G401 (cell line): Measurements from ENCODE around the gene PIP5K1B. TPM values are rescaled to one million over a fixed set of nuclear protein-coding genes. Genes with fewer than 3 reads are reported as not detected.
"Not testable (repeated sequence)": the region's sequence is repeated elsewhere in the genome, so short reads cannot be mapped to it uniquely, and the experiment has no call there.

Experiments used
- DNase-seq: peaks from one replicate; pipeline ENCODE4 v3.0.0-alpha.2; 2015; ENCODE audit warnings: low spot score
- in situ Hi-C: cut with HindIII; loops from 2 replicates; pipeline ENCODE4 v1.10.0; 2016; ENCODE audit warnings: low sequenced_read_pairs, mixed read lengths
- total RNA-seq: library from RNA; depleted of rRNA; stranded (reverse); fragments of >200 nt; shearing (Covaris generic); gene quantifications from 2 replicates; pipeline ENCODE4 v1.2.3, GENCODE V29; 2014

PIP5K1B gene
- total RNA-seq, 1 experiment from 2014 or later = not detected

GRCh38 chr9:69020301-69021145 is 315.5 kb downstream of the PIP5K1B start:
- no peak for DNase-seq
- in situ Hi-C loops = no loop called here

- DNase-seq = peak; percentile 81
Observed at GRCh38 chr9:69023650-69024049, 318.6 kb downstream of the PIP5K1B start.

GRCh38 chr9:69027355-69028097 is 322.5 kb downstream of the PIP5K1B start:
- in situ Hi-C loops = no loop called here
- DNase-seq = peak; percentile 87

More at GRCh38 chr9:69023650-69024049, 318.6 kb downstream of the PIP5K1B start:
- in situ Hi-C loops = no loop called here

- in situ Hi-C loops = no loop called here
- DNase-seq = no peak
Observed at GRCh38 chr9:69028754-69029153, 323.7 kb downstream of the PIP5K1B start.

GRCh38 chr9:69029535-69029934 is 324.5 kb downstream of the PIP5K1B start:
- in situ Hi-C loops = no loop called here
- no peak for DNase-seq

- in situ Hi-C loops = no loop called here
- no peak for DNase-seq
Observed at GRCh38 chr9:69030851-69031645, 326.0 kb downstream of the PIP5K1B start.

GRCh38 chr9:69034071-69034470 is 329.0 kb downstream of the PIP5K1B start:
- DNase-seq = no peak
- in situ Hi-C loops = no loop called here

GRCh38 chr9:69035438-69036308 is 330.6 kb downstream of the PIP5K1B start, which contains the start of gene FXN:
FXN (plus strand) TSS chr9:69035752; CDS start chr9:69035783, 31 bp downstream.
- in situ Hi-C loops = no loop called here
- DNase-seq = peak; percentile 74

GRCh38 chr9:69036309-69036708 is 331.3 kb downstream of the PIP5K1B start:
- in situ Hi-C loops = no loop called here
- DNase-seq = peak; percentile 31

- no peak for DNase-seq
- in situ Hi-C loops = no loop called here
Observed at GRCh38 chr9:69036799-69037198, 331.8 kb downstream of the PIP5K1B start.

- no peak for DNase-seq
- in situ Hi-C loops = no loop called here
Observed at GRCh38 chr9:69040646-69041045, 335.6 kb downstream of the PIP5K1B start.

- DNase-seq = no peak
- in situ Hi-C loops = no loop called here
Observed at GRCh38 chr9:69044240-69045219, 339.5 kb downstream of the PIP5K1B start.

GRCh38 chr9:69045821-69046220 is 340.8 kb downstream of the PIP5K1B start:
- in situ Hi-C loops = no loop called here
- DNase-seq = no peak

GRCh38 chr9:69046723-69047122 is 341.7 kb downstream of the PIP5K1B start:
- DNase-seq = no peak
- in situ Hi-C loops = no loop called here

GRCh38 chr9:69047371-69047770 is 342.3 kb downstream of the PIP5K1B start:
- in situ Hi-C loops = no loop called here
- DNase-seq = no peak

GRCh38 chr9:69049094-69049493 is 344.1 kb downstream of the PIP5K1B start:
- no peak for DNase-seq
- in situ Hi-C loops = no loop called here

- in situ Hi-C loops, DNase-seq: not testable (repeated sequence)
Observed at GRCh38 chr9:69050936-69051335, 345.9 kb downstream of the PIP5K1B start.
